Activated CD4-positive, alpha-beta T cell treated with anti-CD3 and anti-CD28 coated beads for 4 hours (primary cell): ENCODE data around the gene ARR3.
A peak's percentile ranks its signal among the peaks of the same experiment; 100 is the strongest.
"Not testable (repeated sequence)": the region's sequence is repeated elsewhere in the genome, so short reads cannot be mapped to it uniquely, and the experiment has no call there.

Source experiments
- DNase-seq, 2 donors: peaks; one replicate each; pipeline ENCODE4 v3.0.0-alpha.2; 2020

Gene ARR3

GRCh38 chrX:70281951-70282350, 13.8 kb downstream of the ARR3 start, which contains the start of gene RAB41:
Gene RAB41 (plus strand): TSS chrX:70282172. CDS start chrX:70282218, 46 bp downstream.
- no peak for DNase-seq

GRCh38 chrX:70289168-70289792, 21.1 kb downstream of the ARR3 start:
- no peak for DNase-seq

GRCh38 chrX:70289793-70290770, 21.9 kb downstream of the ARR3 start, which contains the start of the genes KIF4A and PDZD11:
Gene KIF4A (plus strand): TSS chrX:70290104. CDS start chrX:70290459, 355 bp downstream.
Gene PDZD11 (minus strand): TSS chrX:70289927. CDS start chrX:70289341, 586 bp downstream.
- DNase-seq = peak; percentile 52 to 57

- no peak for DNase-seq
Measured at GRCh38 chrX:70292788-70293187, 24.7 kb downstream of the ARR3 start.

- DNase-seq = no peak
Measured at GRCh38 chrX:70293621-70294020, 25.5 kb downstream of the ARR3 start.

GRCh38 chrX:70301716-70302115, 33.6 kb downstream of the ARR3 start:
- DNase-seq = no peak

GRCh38 chrX:70313503-70313902, 45.4 kb downstream of the ARR3 start:
- DNase-seq = no peak

GRCh38 chrX:70322784-70323183, 54.6 kb downstream of the ARR3 start:
- DNase-seq = no peak

GRCh38 chrX:70323628-70324027, 55.5 kb downstream of the ARR3 start:
- not testable (repeated sequence) for DNase-seq

- DNase-seq = no peak
Measured at GRCh38 chrX:70324326-70324725, 56.2 kb downstream of the ARR3 start.

- no peak for DNase-seq
Measured at GRCh38 chrX:70331161-70331560, 63.0 kb downstream of the ARR3 start.
